HG03469 (cell line): ENCODE data around the gene TFG.

Source experiments
- ATAC-seq: cut with Tn5 transposase; IDR thresholded peaks from one replicate; pipeline ENCODE4 v1.9.1; 2021; ENCODE audit warnings: mild to moderate bottlenecking, moderate library complexity, moderate number of reproducible peaks; ENCODE audit not compliant: unreplicated experiment

TFG gene

DNA sequence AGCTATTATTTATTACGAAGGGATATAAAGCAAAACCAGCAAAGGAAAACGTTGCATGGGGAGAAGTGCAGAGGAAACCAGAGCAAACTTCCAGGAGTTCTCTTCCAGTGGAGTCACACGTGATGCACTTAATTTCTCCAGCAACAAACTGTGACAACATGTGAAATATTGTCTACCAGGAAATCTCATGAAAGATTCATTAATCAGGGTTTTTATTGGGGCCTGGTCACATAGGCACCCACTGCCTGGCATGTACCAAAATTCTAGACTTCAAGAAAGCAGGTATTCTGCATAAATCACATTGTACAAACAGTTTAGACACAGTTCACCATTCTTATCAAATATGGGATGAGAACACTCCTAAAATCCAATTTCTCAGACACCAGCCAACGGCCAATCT is 5.4 kb upstream of the TFG start:
- no peak for ATAC-seq

DNA sequence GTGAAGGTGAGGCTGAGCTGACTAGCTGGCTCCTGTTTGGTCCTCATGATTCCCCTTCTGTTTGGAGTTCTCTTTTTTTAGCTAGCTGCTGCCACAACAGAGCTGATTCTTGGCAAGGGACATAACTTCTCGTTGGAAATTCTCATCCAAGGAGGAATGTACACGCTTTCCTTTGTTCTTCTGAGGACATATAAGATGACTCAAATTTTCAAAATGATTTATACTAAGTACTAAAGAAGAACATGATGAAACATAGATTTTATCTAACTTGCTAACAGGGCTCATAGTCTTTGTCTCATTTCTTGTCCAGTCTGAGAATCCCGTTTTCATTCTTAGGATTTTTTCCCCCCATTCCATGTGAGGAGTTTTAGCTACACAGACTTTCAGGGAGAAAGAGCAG is 2.9 kb upstream of the TFG start:
- no peak for ATAC-seq

DNA sequence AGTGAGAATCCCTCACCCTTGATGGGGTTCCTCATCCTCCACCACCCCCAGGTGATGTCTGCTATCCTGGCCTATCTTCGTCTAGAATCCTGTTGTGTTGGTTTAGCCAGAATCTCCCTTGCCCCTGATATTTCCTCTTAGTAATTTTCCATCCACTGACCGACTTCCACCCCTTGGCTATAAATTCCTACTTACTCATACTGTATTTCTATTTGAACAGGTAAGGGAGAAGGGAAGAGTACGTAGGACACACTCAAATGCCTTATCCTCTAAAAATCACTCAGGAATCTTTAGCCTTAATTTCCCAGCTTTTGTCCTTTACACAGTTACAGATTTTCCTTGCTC is 678 bp upstream of the TFG start:
- no peak for ATAC-seq

GRCh38 chr3:100709842-100710260 is 557 bp downstream of the TFG start:
- ATAC-seq = no peak

DNA sequence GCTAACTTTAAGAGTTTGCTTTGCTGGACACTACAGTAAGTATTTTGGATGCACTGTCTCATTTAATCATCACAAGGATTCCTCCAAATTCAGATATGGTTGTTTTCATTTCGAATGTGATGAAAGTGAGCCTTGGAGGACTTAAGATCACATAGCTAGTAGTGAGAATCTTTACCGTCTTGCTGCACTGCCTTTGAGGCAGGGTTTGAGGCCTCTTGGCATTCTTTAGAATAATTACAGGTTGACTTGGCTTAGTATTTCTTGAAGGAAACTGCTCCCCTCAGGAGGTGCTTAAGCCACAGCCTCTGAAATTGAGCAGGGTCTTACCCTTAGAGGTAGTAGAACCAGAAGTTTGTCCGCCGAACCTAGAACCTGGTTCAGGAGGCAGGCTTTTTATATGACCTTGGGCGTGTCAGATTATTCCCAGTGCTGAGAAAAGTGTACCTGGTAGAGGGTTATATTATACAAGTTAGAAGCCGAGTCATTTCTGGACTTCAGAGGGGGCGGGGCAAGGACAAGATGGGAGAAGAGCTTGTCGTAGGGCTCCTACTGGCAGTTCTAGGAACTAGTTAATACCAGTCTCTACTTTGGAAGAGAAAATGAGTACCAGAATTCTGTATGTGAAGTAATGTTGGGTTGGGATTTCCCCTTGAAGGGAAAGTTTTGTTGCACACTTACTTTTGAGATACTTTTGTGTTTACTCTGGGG is 1.1 kb downstream of the TFG start:
- peak; percentile 27 for ATAC-seq

GRCh38 chr3:100715176-100715575 is 5.9 kb downstream of the TFG start:
- no peak for ATAC-seq

DNA sequence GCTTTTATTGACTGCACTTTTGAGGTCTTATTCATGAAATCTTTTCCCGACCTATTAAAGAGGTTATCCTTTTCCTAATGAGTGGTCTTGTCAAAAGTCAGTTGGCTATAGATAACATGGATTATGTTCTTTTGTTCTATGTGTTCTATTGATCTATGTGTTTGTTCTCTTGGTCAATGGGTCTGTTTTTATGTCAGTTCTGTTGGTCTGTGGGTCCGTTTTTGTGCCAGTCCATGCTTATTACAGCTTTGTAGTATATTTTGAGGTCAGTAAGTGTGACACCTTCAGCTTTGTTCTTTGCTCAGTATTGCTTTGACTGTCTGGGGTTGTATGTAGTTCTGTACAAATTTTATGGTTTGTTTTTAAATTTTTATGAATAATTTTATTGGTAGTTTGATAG is 7.8 kb downstream of the TFG start:
- ATAC-seq = no peak

GRCh38 chr3:100717637-100718487 is 8.6 kb downstream of the TFG start:
- no peak for ATAC-seq

DNA sequence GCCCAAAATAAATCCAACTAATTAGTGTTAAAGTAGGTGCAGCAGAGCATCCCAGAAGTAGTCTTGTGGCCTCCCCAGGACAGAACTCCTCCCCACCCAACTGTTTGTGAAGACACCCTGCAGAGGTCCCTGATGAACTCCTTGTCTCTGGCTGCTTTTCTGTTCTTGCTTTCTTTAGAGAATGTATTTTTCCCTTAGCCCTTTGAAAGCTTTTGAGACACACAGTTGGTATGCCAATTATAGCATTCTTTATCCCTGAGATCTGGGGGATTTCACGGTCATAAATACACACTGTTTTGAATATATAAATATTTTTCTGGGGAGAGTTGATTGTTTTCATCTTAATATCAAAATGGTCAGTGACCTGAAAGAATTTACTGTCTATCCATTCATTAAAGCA is 9.8 kb downstream of the TFG start:
- no peak for ATAC-seq

DNA sequence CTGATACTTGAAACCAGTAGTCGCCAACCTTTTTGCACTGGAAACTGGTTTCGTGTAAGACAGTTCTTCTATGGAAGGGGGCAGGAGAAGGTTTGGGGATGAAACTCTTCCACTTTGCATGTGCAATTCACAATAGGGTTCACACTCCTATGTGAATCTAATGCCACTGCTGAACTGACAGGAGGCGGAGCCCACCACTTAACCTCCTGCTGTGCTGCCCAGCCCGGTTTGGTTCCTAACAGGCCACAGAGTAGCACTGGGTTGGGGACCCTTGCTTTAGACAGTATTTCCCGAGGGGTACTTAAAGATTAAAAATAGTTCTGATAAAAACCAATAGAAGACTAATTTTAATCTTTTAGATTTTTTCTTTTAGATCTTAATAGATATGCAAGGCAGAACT is 11.1 kb downstream of the TFG start:
- no peak for ATAC-seq

- no peak for ATAC-seq
These were observed 16.7 kb downstream of the TFG start for GRCh38 chr3:100725935-100726513.

- ATAC-seq = no peak
These were observed 17.4 kb downstream of the TFG start for GRCh38 chr3:100726706-100727105.

GRCh38 chr3:100730524-100730923 is 21.2 kb downstream of the TFG start:
- no peak for ATAC-seq

DNA sequence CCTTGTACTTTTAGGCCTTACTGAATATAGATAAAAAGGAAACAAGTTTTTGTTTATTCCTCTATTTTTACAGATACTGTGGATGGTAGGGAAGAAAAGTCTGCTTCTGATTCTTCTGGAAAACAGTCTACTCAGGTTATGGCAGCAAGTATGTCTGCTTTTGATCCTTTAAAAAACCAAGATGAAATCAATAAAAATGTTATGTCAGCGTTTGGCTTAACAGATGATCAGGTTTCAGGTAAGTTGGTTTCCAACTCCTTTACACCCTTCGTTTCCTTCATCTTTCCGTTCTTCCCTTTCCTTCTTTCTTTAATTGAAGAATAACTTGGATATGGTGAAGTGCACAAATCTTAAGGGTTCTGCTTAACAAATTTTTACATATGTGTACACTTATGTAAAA is 23.1 kb downstream of the TFG start:
- ATAC-seq = no peak

DNA sequence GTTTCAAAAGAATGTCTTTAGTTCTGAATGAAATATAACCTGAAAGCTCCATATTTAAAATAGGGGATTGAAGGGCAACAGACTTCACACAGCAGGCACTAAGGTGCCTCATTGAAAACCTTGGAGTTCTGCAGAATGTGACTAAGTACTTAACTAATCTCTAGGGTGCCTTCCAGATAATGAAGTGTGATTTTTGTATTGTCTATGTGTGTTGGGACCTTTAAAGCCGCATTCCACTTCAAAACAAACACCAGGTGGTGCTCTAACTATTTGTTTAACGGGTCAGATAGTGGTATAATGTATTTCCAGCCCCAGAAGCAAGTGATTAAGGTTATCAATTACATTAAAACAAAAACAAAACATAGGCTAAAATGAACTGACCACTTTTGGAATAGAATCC is 28.0 kb downstream of the TFG start:
- ATAC-seq = no peak

DNA sequence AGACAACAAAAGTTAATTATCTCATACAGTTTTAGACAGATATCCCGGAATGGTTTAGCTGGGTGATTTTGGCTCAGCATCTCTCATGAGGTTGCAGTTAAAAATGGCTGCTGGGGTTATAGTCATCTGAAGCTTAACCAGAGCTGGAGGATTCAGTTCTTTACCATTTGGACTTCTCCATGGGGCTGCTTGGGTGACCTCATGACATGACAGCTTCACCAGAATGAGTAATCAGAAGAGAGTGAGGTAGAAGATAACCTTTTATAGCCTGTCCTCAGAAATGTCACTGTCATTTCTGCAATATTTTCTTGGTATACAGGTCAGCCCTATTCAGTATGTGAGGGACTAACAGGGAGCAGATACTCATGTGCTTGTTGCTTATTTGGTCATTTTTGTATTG is 30.9 kb downstream of the TFG start:
- ATAC-seq = no peak

DNA sequence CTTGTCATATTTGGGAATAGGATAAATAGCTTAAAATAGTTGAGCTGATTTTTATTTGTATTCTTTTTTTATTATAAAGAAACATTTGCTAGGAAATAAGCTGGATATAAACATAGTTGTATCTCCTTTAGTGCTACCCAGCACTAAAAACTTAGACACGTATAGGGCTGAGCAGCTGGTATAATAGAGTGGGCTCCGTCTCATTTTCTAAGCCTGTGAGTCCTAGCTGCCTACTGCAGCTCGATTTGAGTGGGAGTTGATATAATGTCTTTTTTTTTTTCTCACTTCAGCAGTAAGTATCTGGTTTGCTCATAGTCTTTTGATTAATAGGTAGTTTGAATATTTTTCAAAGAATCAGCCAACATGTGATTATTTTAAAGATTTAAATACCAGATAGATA is 34.2 kb downstream of the TFG start:
- ATAC-seq = no peak

- no peak for ATAC-seq
These were observed 35.4 kb downstream of the TFG start for GRCh38 chr3:100744671-100745070.

DNA sequence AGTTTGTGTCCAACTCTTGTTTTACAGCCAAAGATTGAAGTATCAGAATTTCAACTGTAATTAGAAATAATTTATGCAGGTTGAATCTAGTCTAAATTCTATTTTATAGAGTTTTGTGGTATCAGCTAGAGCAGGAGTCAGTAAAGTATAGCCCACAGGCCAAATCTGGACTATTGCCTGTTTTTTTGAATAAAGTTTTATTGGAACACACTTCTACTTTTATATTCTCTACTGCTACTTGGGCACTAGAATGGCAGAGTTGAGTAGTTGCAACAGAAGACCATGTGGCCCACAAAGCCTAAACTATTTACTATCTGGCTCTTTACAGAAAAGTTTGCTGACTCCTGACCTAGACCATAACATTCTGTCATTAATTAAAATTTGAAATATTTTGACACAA is 36.3 kb downstream of the TFG start:
- ATAC-seq = no peak

- ATAC-seq = no peak
These were observed 36.8 kb downstream of the TFG start for GRCh38 chr3:100746092-100746491.

- ATAC-seq = no peak
These were observed 38.9 kb downstream of the TFG start for GRCh38 chr3:100748220-100748619.

GRCh38 chr3:100748967-100749366 is 39.7 kb downstream of the TFG start:
- ATAC-seq = no peak
